Measurements from ENCODE around the gene ADH1B. TPM values are rescaled to one million over a fixed set of nuclear protein-coding genes. Genes with fewer than 3 reads are reported as not detected.
"Not testable (repeated sequence)": the region's sequence is repeated elsewhere in the genome, so short reads cannot be mapped to it uniquely, and the experiment has no call there.

ADH1B gene
- total RNA-seq, 3 donors from 2014 or later: 43.9 to 447 (median 179) TPM

DNA sequence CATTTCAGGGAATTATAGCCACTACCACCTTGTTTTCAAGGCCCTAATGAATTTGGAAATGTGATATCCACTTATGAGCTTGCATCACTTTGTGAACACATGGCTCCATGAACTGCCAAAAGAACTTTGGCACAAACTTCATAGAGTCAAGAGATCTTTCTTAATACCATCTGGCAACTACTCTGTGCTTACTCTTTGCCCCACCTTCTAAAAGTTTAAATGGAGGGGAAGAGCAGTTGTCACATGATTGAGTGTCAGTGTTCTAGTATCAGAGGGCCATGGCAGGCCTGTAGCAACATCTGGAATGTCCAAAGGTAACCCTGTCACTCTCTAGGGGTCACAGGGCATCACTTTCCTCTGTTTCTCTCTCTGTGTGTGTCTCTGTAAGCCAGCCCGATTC is 2.6 kb upstream of the ADH1B start:
- H3K4me1 ChIP-seq (ENCODE audit: low read depth): no peaks in the 10 kb centered on the region
- intact Hi-C loops (cut with DNase I, micrococcal nuclease): no loop called here
- peak; percentile 30 for ATAC-seq
- no peaks in the 10 kb centered on the region for H3K36me3 ChIP-seq (ENCODE audit: low read depth)
- TF ChIP-seq, protein P1, sequence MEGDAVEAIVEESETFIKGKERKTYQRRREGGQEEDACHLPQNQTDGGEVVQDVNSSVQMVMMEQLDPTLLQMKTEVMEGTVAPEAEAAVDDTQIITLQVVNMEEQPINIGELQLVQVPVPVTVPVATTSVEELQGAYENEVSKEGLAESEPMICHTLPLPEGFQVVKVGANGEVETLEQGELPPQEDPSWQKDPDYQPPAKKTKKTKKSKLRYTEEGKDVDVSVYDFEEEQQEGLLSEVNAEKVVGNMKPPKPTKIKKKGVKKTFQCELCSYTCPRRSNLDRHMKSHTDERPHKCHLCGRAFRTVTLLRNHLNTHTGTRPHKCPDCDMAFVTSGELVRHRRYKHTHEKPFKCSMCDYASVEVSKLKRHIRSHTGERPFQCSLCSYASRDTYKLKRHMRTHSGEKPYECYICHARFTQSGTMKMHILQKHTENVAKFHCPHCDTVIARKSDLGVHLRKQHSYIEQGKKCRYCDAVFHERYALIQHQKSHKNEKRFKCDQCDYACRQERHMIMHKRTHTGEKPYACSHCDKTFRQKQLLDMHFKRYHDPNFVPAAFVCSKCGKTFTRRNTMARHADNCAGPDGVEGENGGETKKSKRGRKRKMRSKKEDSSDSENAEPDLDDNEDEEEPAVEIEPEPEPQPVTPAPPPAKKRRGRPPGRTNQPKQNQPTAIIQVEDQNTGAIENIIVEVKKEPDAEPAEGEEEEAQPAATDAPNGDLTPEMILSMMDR (IDR thresholded peaks at IDR 0.05): no peak
- no peak for DNase-seq
- H3K9me3 ChIP-seq: peaks cover 3% of the 10 kb centered on the region
- H3K4me3 ChIP-seq: no peak overlapping the region

DNA sequence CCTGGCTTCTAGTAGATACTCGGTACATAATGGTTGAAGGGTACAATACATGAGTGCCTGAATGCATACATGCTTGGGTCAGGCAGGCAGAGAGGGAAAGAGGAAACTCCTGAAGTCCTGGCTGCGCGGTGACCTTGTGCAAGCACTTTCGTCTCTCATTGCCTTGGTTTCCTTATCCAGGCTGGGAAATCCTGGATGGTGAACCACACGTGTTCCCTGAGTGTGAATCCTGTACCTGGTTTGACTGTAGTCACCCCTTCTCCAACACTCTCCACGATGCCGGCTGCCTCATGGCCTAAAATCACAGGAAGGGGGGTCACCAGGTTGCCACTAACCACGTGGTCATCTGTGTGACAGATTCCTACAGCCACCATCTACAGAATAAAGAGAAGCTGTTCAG is 3.4 kb downstream of the ADH1B start:
- H3K4me1 ChIP-seq (ENCODE audit: low read depth); H3K9me3 ChIP-seq; intact Hi-C loops (cut with DNase I, micrococcal nuclease); H3K4me3 ChIP-seq; DNase-seq; H3K36me3 ChIP-seq (ENCODE audit: low read depth); ATAC-seq: not testable (repeated sequence)

DNA sequence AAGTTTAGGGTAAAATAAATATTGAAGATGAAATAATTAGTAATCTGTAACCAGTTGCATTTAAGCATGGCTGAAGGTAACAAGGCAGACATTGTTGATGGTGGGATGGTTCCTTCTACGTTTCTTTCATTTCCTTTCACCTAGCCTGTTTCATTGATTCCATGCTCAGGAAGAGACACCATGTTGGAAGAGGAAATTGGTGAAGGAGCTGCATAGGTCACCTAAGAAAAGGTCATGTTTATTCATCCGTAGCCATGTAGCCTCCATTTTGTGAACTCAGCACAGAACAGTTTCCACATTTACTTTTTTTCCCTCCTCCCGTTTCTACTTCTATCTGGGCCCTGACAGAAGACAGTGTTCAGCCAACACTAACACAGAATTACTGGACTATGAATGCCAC is 3.8 kb downstream of the ADH1B start:
- ATAC-seq: no peak
- TF ChIP-seq, protein P1 (IDR thresholded peaks at IDR 0.05): no peak
- DNase-seq: no peak
- no peaks in the 10 kb centered on the region for H3K4me1 ChIP-seq (ENCODE audit: low read depth)
- intact Hi-C loops (cut with DNase I, micrococcal nuclease): no loop called here
- no peak overlapping the region for H3K4me3 ChIP-seq
- no peaks in the 10 kb centered on the region for H3K9me3 ChIP-seq
- H3K36me3 ChIP-seq (ENCODE audit: low read depth): no peaks in the 10 kb centered on the region

DNA sequence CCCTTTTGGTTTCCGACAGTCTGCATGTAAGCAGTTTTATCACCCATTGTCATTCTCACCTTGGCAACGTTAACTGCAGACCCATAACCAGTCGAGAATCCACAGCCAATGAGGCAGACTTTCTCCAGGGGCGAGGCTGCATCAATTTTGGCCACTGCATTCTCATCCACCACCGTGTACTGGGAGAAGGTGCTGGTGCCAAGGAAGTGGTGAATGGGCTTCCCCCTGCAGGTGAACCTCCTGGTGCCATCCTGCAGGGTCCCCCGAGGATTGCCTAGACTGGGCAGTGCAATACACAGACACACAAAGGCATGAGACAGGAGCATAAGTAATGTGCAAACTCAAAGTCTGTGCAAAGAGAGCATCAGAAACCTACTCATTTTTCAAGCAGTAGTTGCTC is 5.4 kb downstream of the ADH1B start:
- TF ChIP-seq, protein P1 (IDR thresholded peaks at IDR 0.05): no peak
- no peaks in the 10 kb centered on the region for H3K9me3 ChIP-seq
- ATAC-seq (no peak), DNase-seq (no peak)
- H3K4me3 ChIP-seq: no peak overlapping the region
- intact Hi-C loops (cut with DNase I, micrococcal nuclease): no loop called here
- no peaks in the 10 kb centered on the region for H3K4me1 ChIP-seq (ENCODE audit: low read depth)
- no peaks in the 10 kb centered on the region for H3K36me3 ChIP-seq (ENCODE audit: low read depth)

DNA sequence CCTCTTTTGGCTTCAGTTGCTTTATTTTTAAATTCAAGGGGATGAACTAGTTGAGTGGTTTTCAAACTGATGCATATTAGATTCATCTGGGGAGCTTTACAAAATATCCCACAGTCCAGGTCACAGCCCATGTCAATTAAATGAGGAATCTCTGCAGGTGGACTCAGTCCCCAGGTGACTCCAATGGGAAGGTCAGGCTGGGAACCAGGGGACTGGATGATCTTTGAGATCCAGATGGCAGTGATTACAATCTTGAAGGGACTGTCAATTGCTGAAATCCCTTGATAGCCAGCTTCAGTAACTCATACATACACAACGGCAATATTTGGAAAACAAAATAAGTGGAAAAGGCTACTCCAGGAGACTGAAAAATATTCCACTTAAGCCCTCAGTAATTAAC is 7.0 kb downstream of the ADH1B start:
- ATAC-seq: no peak
- intact Hi-C loops (cut with DNase I, micrococcal nuclease): no loop called here
- no peaks in the 10 kb centered on the region for H3K9me3 ChIP-seq
- no peak for DNase-seq
- H3K36me3 ChIP-seq (ENCODE audit: low read depth): no peaks in the 10 kb centered on the region
- no peak overlapping the region for H3K4me3 ChIP-seq
- H3K4me1 ChIP-seq (ENCODE audit: low read depth): no peaks in the 10 kb centered on the region
- TF ChIP-seq, protein P1 (IDR thresholded peaks at IDR 0.05): no peak

DNA sequence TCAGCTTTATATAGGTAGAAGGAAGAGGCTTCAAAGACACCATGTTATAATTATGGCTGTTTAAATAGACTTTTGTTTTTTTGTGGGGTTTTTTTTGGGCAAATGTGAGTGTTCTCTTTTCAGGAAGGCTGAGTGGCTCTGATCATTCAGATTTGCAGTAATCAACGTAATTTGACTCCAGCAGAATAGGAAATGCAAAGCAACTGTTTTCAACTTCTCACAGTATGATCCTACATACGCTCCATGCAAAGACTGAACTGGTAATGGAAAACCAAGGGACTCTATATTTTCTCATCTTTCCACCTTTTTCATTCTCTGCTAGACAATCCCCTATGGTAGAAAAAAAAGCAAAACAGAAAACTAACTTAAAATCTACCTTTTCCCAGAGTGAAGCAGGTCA is 10.8 kb downstream of the ADH1B start:
- intact Hi-C loops (cut with DNase I, micrococcal nuclease): no loop called here
- H3K9me3 ChIP-seq: no peaks in the 10 kb centered on the region
- no peaks in the 10 kb centered on the region for H3K36me3 ChIP-seq (ENCODE audit: low read depth)
- TF ChIP-seq, protein P1 (IDR thresholded peaks at IDR 0.05): no peak
- ATAC-seq: no peak
- no peak for DNase-seq
- H3K4me1 ChIP-seq (ENCODE audit: low read depth): no peaks in the 10 kb centered on the region
- H3K4me3 ChIP-seq: no peak overlapping the region

All from mucosa of descending colon (tissue), 3 donors.